IMR-90 (cell line): ENCODE measurements around the gene CEBPB. TPM values are rescaled to one million over a fixed set of nuclear protein-coding genes. Genes with fewer than 3 reads are reported as not detected.

Experiments used
- CHD1 ChIP-seq: IDR thresholded peaks from 2 replicates; pipeline ENCODE4 v1.6.1; 2012; ENCODE audit warnings: low read depth, low read length, improper control_type of control experiment
- RFX5 ChIP-seq: IDR thresholded peaks from 2 replicates; pipeline ENCODE4 v1.8.0; 2012; ENCODE audit warnings: low read depth, mild to moderate bottlenecking, low read length, moderate library complexity
- SMC3 ChIP-seq: fragments of 150-350 bp; IDR thresholded peaks from 2 replicates; pipeline ENCODE4 v1.6.1; 2016; ENCODE audit warnings: low read depth, mild to moderate bottlenecking, antibody characterized with exemption, low read length, moderate library complexity
- polyA plus RNA-seq, 3 experiments: library from polyadenylated mRNA; depleted of rRNA; stranded (reverse); fragments of >200 nt; gene quantifications; 2 replicates each; pipeline ENCODE4 v1.2.3, GENCODE V29; 2012; ENCODE audit warnings: low replicate concordance in 1 of 3
- total RNA-seq: library from RNA; depleted of rRNA; stranded (reverse); fragments of >200 nt; gene quantifications from 2 replicates; pipeline ENCODE4 v1.2.3, GENCODE V29; 2012

The CEBPB gene
- total and polyA plus RNA-seq, 2 of the 4 experiments (the other 2 are of a cell fraction): 3.4 to 17.4 TPM

- TF ChIP-seq RFX5: no peak
- TF ChIP-seq CHD1: peak; percentile 89; the same call in 1 of the 2 replicates
- TF ChIP-seq SMC3: peak; percentile 2; the same call in 1 of the 2 replicates
Measured at GRCh38 chr20:50191544-50192363, 1.1 kb downstream of the CEBPB start (continued).
